ENCODE data around the gene PLAAT2.
"Not testable (repeated sequence)": the region's sequence is repeated elsewhere in the genome, so short reads cannot be mapped to it uniquely, and the experiment has no call there.

The PLAAT2 gene

GRCh38 chr11:63547061-63547460, 16.1 kb downstream of the PLAAT2 start:
- DNase-seq, result no peak

- no peak for DNase-seq
Observed at GRCh38 chr11:63543711-63544110, 19.5 kb downstream of the PLAAT2 start.

GRCh38 chr11:63542506-63542905, 20.7 kb downstream of the PLAAT2 start:
- not testable (repeated sequence) for DNase-seq

- peak; percentile 87 for DNase-seq
Observed at GRCh38 chr11:63537293-63538101, 25.7 kb downstream of the PLAAT2 start.

GRCh38 chr11:63536669-63537292, 26.4 kb downstream of the PLAAT2 start, which contains the start of gene PLAAT4:
PLAAT4 (plus strand) TSS chr11:63536808; CDS start chr11:63536869, 61 bp downstream.
- DNase-seq, result peak; percentile 39

GRCh38 chr11:63535734-63536133, 27.4 kb downstream of the PLAAT2 start:
- DNase-seq, result no peak

GRCh38 chr11:63534895-63535461, 28.2 kb downstream of the PLAAT2 start:
- DNase-seq, result no peak

GRCh38 chr11:63534076-63534475, 29.1 kb downstream of the PLAAT2 start:
- DNase-seq, result no peak

- peak; percentile 29 for DNase-seq
Observed at GRCh38 chr11:63532799-63533475, 30.2 kb downstream of the PLAAT2 start.

GRCh38 chr11:63532117-63532516, 31.1 kb downstream of the PLAAT2 start:
- no peak for DNase-seq

- DNase-seq, result not testable (repeated sequence)
Observed at GRCh38 chr11:63531074-63531792, 31.9 kb downstream of the PLAAT2 start.

GRCh38 chr11:63530021-63530420, 33.2 kb downstream of the PLAAT2 start:
- no peak for DNase-seq

- DNase-seq, result not testable (repeated sequence)
Observed at GRCh38 chr11:63529373-63529772, 33.8 kb downstream of the PLAAT2 start.

- DNase-seq, result not testable (repeated sequence)
Observed at GRCh38 chr11:63528729-63529278, 34.4 kb downstream of the PLAAT2 start.

- not testable (repeated sequence) for DNase-seq
Observed at GRCh38 chr11:63528156-63528555, 35.0 kb downstream of the PLAAT2 start.

GRCh38 chr11:63527667-63528066, 35.5 kb downstream of the PLAAT2 start:
- DNase-seq, result no peak

GRCh38 chr11:63523151-63523550, 40.0 kb downstream of the PLAAT2 start:
- no peak for DNase-seq

- no peak for DNase-seq
Observed at GRCh38 chr11:63521896-63522295, 41.3 kb downstream of the PLAAT2 start.

- no peak for DNase-seq
Observed at GRCh38 chr11:63520606-63521170, 42.5 kb downstream of the PLAAT2 start.

GRCh38 chr11:63518548-63518947, 44.6 kb downstream of the PLAAT2 start:
- no peak for DNase-seq

- no peak for DNase-seq
Observed at GRCh38 chr11:63517156-63517555, 46.0 kb downstream of the PLAAT2 start.

GRCh38 chr11:63516109-63516508, 47.1 kb downstream of the PLAAT2 start:
- DNase-seq, result no peak

Data from NCI-H1694 treated with DMSO at 0.1 percent for 48 hours (cell line).